CD4-positive, alpha-beta memory T cell (primary cell): ENCODE measurements around the gene PDE3B. TPM values are rescaled to one million over a fixed set of nuclear protein-coding genes. Genes with fewer than 3 reads are reported as not detected.
"Not testable (repeated sequence)": the region's sequence is repeated elsewhere in the genome, so short reads cannot be mapped to it uniquely, and the experiment has no call there.

ENCODE experiments used
- CTCF ChIA-PET: fragments of 350-600 bp; sonication (Branson Sonifier 250); formaldehyde crosslinking; loops from one replicate; lab custom pipeline; 2021; ENCODE audit warnings: inconsistent platforms; ENCODE audit not compliant: partially characterized antibody; lab: Charles Lee
- POLR2A ChIA-PET: fragments of 350-600 bp; sonication (Branson Sonifier 250); formaldehyde crosslinking; loops from one replicate; lab custom pipeline; 2021; ENCODE audit not compliant: partially characterized antibody; lab: Charles Lee
- DNase-seq, 5 donors: peaks; one replicate each; pipeline versions ENCODE4 v3.0.0 to v3.0.0-alpha.2; 2020 to 2022; ENCODE audit warnings: mixed read lengths in 1 of 5
- H3K27ac ChIP-seq: one replicate; pipeline ENCODE4 v1.7.0; 2013; ENCODE audit warnings: low read depth, low read length
- H3K27me3 ChIP-seq: 2 replicates; pipeline ENCODE4 v1.7.0; 2013; ENCODE audit warnings: mild to moderate bottlenecking, low read length, moderate library complexity; ENCODE audit not compliant: insufficient read depth
- H3K36me3 ChIP-seq: 2 replicates; pipeline ENCODE4 v1.7.0; 2013; ENCODE audit warnings: mild to moderate bottlenecking, low read length, moderate library complexity; ENCODE audit not compliant: insufficient read depth
- H3K4me1 ChIP-seq: 2 replicates; pipeline ENCODE4 v1.7.0; 2013; ENCODE audit warnings: mild to moderate bottlenecking, low read length, moderate library complexity; ENCODE audit not compliant: insufficient read depth
- H3K4me3 ChIP-seq, 2 donors: one replicate each; pipeline ENCODE4 v1.7.0; 2013; ENCODE audit warnings: low read length in 2 of 2, mild to moderate bottlenecking in 1 of 2
- H3K9me3 ChIP-seq, 2 donors: one replicate each; pipeline ENCODE4 v1.7.0; 2013; ENCODE audit warnings: low read length in 2 of 2, control low read depth in 1 of 2; ENCODE audit not compliant: control insufficient read depth in 1 of 2
- H3K27ac Mint-ChIP-seq, 7 donors: one replicate each; pipeline ENCODE4 v1.8.0; 2020 to 2021; ENCODE audit warnings: mixed read lengths in 7 of 7, mild to moderate bottlenecking in 6 of 7, inconsistent platforms in 3 of 7, moderate library complexity in 3 of 7
- H3K27me3 Mint-ChIP-seq, 2 donors: one replicate each; pipeline ENCODE4 v1.8.0; 2020 to 2021; ENCODE audit warnings: mixed read lengths in 2 of 2
- H3K36me3 Mint-ChIP-seq, 2 donors: one replicate each; pipeline ENCODE4 v1.8.0; 2020 to 2021; ENCODE audit warnings: mixed read lengths in 2 of 2, inconsistent platforms in 1 of 2, mild to moderate bottlenecking in 1 of 2
- H3K4me1 Mint-ChIP-seq, 4 donors: one replicate each; pipeline ENCODE4 v1.8.0; 2020 to 2021; ENCODE audit warnings: mixed read lengths in 4 of 4, mild to moderate bottlenecking in 1 of 4
- H3K4me3 Mint-ChIP-seq, 8 donors: one replicate each; pipeline ENCODE4 v1.8.0; 2020 to 2021; ENCODE audit warnings: mixed read lengths in 8 of 8, mild to moderate bottlenecking in 7 of 8, moderate library complexity in 6 of 8, inconsistent platforms in 3 of 8
- H3K9me3 Mint-ChIP-seq, 8 donors: one replicate each; pipeline ENCODE4 v1.8.0; 2020 to 2021; ENCODE audit warnings: mixed read lengths in 8 of 8, mild to moderate bottlenecking in 5 of 8, inconsistent platforms in 3 of 8, moderate library complexity in 1 of 8
- intact Hi-C: fragments of 100-400 bp; cut with micrococcal nuclease; formaldehyde crosslinking; loops from one replicate; pipeline ENCODE4 v1.15.1; 2023
- polyA plus RNA-seq, 2 donors: library from polyadenylated mRNA; unstranded; fragments of 300-500 nt; fragmentation: Illumina TruSeq; gene quantifications; one replicate each; pipeline ENCODE4 v1.2.3, GENCODE V29; 2021
- total RNA-seq, 2 experiments: library from RNA; stranded (reverse); gene quantifications; one replicate each; pipeline ENCODE4 v1.2.3, GENCODE V29; 2021

The PDE3B gene
- total and polyA plus RNA-seq, 4 experiments from 2014 or later, result 34.1 to 222 (median 131) TPM

GRCh38 chr11:14774721-14775120 is 131.1 kb downstream of the PDE3B start:
- Histone ChIP-seq H3K27me3 (no peaks in the 10 kb centered on the region), H3K9me3 (no peaks in the 10 kb centered on the region), H3K4me3 (no peak overlapping the region), H3K27ac (no peak overlapping the region), H3K4me1 (peaks cover 11% of the 10 kb centered on the region), H3K36me3 (no peaks in the 10 kb centered on the region)
- H3K4me1 Mint-ChIP-seq, result peaks cover 16 to 36% (median 27%) of the 10 kb centered on the region in 4 donors
- peak overlapping the region in 2 of 7 donors; percentile 81 to 87 for H3K27ac Mint-ChIP-seq
- intact Hi-C loops, result no loop called here
- H3K9me3 Mint-ChIP-seq, result peaks cover 0 to 3% (median 0%) of the 10 kb centered on the region in 8 donors
- ChIA-PET POLR2A (interaction anchor here (1.5 to 1.7 kb wide), 2 partner anchors 9 to 131 kb away, joined by 5 to 6 read pairs; partner anchors contain the start of gene PDE3B), CTCF (interaction anchor here (2.2 to 2.9 kb wide), 2 partner anchors 10 to 130 kb away, joined by 9 read pairs; no protein-coding TSS in a partner anchor)
- H3K36me3 Mint-ChIP-seq, result peaks cover 11 to 18% of the 10 kb centered on the region in 2 donors
- no peaks in the 10 kb centered on the region for H3K27me3 Mint-ChIP-seq
- no peak for DNase-seq
- H3K4me3 Mint-ChIP-seq, result no peak overlapping the region

- H3K4me1 ChIP-seq, result peaks cover 3% of the 10 kb centered on the region
- no peaks in the 10 kb centered on the region for H3K9me3 ChIP-seq
- Mint-ChIP-seq H3K9me3 (peaks cover 0 to 3% (median 0%) of the 10 kb centered on the region in 8 donors), H3K27me3 (no peaks in the 10 kb centered on the region), H3K4me3 (no peak overlapping the region), H3K27ac (peak overlapping the region in 2 of 7 donors; percentile 7 to 60), H3K36me3 (peaks cover 11 to 20% of the 10 kb centered on the region in 2 donors), H3K4me1 (peaks cover 11 to 28% (median 20%) of the 10 kb centered on the region in 4 donors)
- POLR2A ChIA-PET, result interaction anchor here (1.7 kb wide), 1 partner anchor 10 kb away, joined by 5 read pairs; no protein-coding TSS in a partner anchor
- no peaks in the 10 kb centered on the region for H3K27me3 ChIP-seq
- no peak overlapping the region for H3K4me3 ChIP-seq
- CTCF ChIA-PET, result interaction anchor here (0.9 kb wide), 1 partner anchor 14 kb away, joined by 3 read pairs; no protein-coding TSS in a partner anchor
- H3K27ac ChIP-seq, result no peak overlapping the region
- DNase-seq, result no peak
- no peaks in the 10 kb centered on the region for H3K36me3 ChIP-seq
- intact Hi-C loops, result no loop called here
Observed at GRCh38 chr11:14775897-14776296, 132.3 kb downstream of the PDE3B start.

- POLR2A ChIA-PET, intact Hi-C loops: not testable (repeated sequence)
Observed at GRCh38 chr11:14778460-14778859, 134.9 kb downstream of the PDE3B start.

GRCh38 chr11:14783788-14784187 is 140.2 kb downstream of the PDE3B start:
- H3K27me3 ChIP-seq, result no peaks in the 10 kb centered on the region
- H3K4me3 ChIP-seq, result no peak overlapping the region
- intact Hi-C loops, result no loop called here
- H3K27me3 Mint-ChIP-seq, result no peaks in the 10 kb centered on the region
- DNase-seq, result no peak
- ChIA-PET POLR2A (no interaction called here), CTCF (no interaction called here)
- H3K4me1 ChIP-seq, result peaks cover 7% of the 10 kb centered on the region
- H3K9me3 ChIP-seq, result no peaks in the 10 kb centered on the region
- H3K4me3 Mint-ChIP-seq, result peak overlapping the region in 4 of 8 donors; percentile 4 to 57 (median 52)
- no peaks in the 10 kb centered on the region for H3K36me3 ChIP-seq
- H3K27ac ChIP-seq, result no peak overlapping the region
- peaks cover 0 to 4% (median 0%) of the 10 kb centered on the region in 8 donors for H3K9me3 Mint-ChIP-seq
- peaks cover 7 to 15% of the 10 kb centered on the region in 2 donors for H3K36me3 Mint-ChIP-seq
- H3K27ac Mint-ChIP-seq, result peak overlapping the region; percentile 23 to 87 (median 74)
- peaks cover 6 to 25% (median 20%) of the 10 kb centered on the region in 4 donors for H3K4me1 Mint-ChIP-seq

More at GRCh38 chr11:14778460-14778859, 134.9 kb downstream of the PDE3B start:
- H3K36me3 ChIP-seq, CTCF ChIA-PET, H3K4me1 ChIP-seq, H3K27ac ChIP-seq, DNase-seq, H3K4me3 ChIP-seq, H3K4me3 Mint-ChIP-seq, H3K9me3 Mint-ChIP-seq, H3K9me3 ChIP-seq, H3K27me3 Mint-ChIP-seq, H3K27me3 ChIP-seq: not testable (repeated sequence)
- Mint-ChIP-seq H3K27ac (peak overlapping the region in 1 of 7 donors; percentile 35), H3K4me1 (peaks cover 11 to 34% (median 25%) of the 10 kb centered on the region in 4 donors), H3K36me3 (peaks cover 13 to 27% of the 10 kb centered on the region in 2 donors)

- CTCF ChIA-PET, result no interaction called here
- peaks cover 8 to 12% of the 10 kb centered on the region in 2 donors for H3K36me3 Mint-ChIP-seq
Observed at GRCh38 chr11:14784230-14784629, 140.6 kb downstream of the PDE3B start.

GRCh38 chr11:14789879-14790484 is 146.4 kb downstream of the PDE3B start:
- H3K27ac Mint-ChIP-seq, result peak overlapping the region in 4 of 7 donors; percentile 30 to 57 (median 45)
- no peaks in the 10 kb centered on the region for H3K27me3 Mint-ChIP-seq
- H3K27ac ChIP-seq, result no peak overlapping the region
- no peaks in the 10 kb centered on the region for H3K36me3 ChIP-seq
- peaks cover 12 to 28% of the 10 kb centered on the region in 2 donors for H3K36me3 Mint-ChIP-seq
- peaks cover 0 to 4% (median 2%) of the 10 kb centered on the region in 4 donors for H3K4me1 Mint-ChIP-seq
- no peaks in the 10 kb centered on the region for H3K4me1 ChIP-seq
- H3K4me3 ChIP-seq, result no peak overlapping the region
- no peaks in the 10 kb centered on the region for H3K9me3 Mint-ChIP-seq
- CTCF ChIA-PET, result interaction anchor here (0.8 to 5.0 kb wide), 11 partner anchors 14 to 285 kb away, joined by 3 to 86 read pairs (median 4); partner anchors contain the start of gene CYP2R1
- no peaks in the 10 kb centered on the region for H3K9me3 ChIP-seq
- DNase-seq, result peak in 4 of 5 donors; percentile 9 to 22 (median 17)
- no peaks in the 10 kb centered on the region for H3K27me3 ChIP-seq
- intact Hi-C loops, result loop anchor here (1.0 kb wide), 3 partner anchors 115 to 285 kb away; no protein-coding TSS in a partner anchor
- POLR2A ChIA-PET, result interaction anchor here (0.8 to 1.5 kb wide), 4 partner anchors 25 to 212 kb away, joined by 3 to 12 read pairs (median 6); no protein-coding TSS in a partner anchor
- no peak overlapping the region for H3K4me3 Mint-ChIP-seq

More at GRCh38 chr11:14784230-14784629, 140.6 kb downstream of the PDE3B start:
- H3K4me1 Mint-ChIP-seq, result peaks cover 6 to 25% (median 18%) of the 10 kb centered on the region in 4 donors
- DNase-seq, result no peak
- H3K27me3 Mint-ChIP-seq, result no peaks in the 10 kb centered on the region
- peak overlapping the region in 4 of 8 donors; percentile 4 to 57 (median 52) for H3K4me3 Mint-ChIP-seq
- intact Hi-C loops, result no loop called here
- peak overlapping the region in 6 of 7 donors; percentile 34 to 87 (median 76) for H3K27ac Mint-ChIP-seq
- Histone ChIP-seq H3K36me3 (no peaks in the 10 kb centered on the region), H3K4me1 (peaks cover 7% of the 10 kb centered on the region), H3K9me3 (no peaks in the 10 kb centered on the region), H3K27ac (no peak overlapping the region), H3K4me3 (no peak overlapping the region), H3K27me3 (no peaks in the 10 kb centered on the region)
- H3K9me3 Mint-ChIP-seq, result peaks cover 0 to 4% (median 0%) of the 10 kb centered on the region in 8 donors
- POLR2A ChIA-PET, result no interaction called here

GRCh38 chr11:14793546-14793945 is 149.9 kb downstream of the PDE3B start:
- H3K27me3 ChIP-seq, result no peaks in the 10 kb centered on the region
- H3K27ac Mint-ChIP-seq, result peak overlapping the region in 1 of 7 donors; percentile 13
- intact Hi-C loops, result no loop called here
- no peaks in the 10 kb centered on the region for H3K36me3 ChIP-seq
- no peak overlapping the region for H3K27ac ChIP-seq
- no peaks in the 10 kb centered on the region for H3K9me3 ChIP-seq
- H3K4me3 Mint-ChIP-seq, result no peak overlapping the region
- no peak overlapping the region for H3K4me3 ChIP-seq
- H3K4me1 ChIP-seq, result no peaks in the 10 kb centered on the region
- ChIA-PET CTCF (interaction anchor here (2.8 kb wide), 1 partner anchor 114 kb away, joined by 12 read pairs; no protein-coding TSS in a partner anchor), POLR2A (interaction anchor here (0.6 kb wide), 1 partner anchor 168 kb away, joined by 3 read pairs; no protein-coding TSS in a partner anchor)
- H3K36me3 Mint-ChIP-seq, result peaks cover 43 to 59% of the 10 kb centered on the region in 2 donors
- H3K27me3 Mint-ChIP-seq, result no peaks in the 10 kb centered on the region
- peaks cover 5 to 28% (median 23%) of the 10 kb centered on the region in 4 donors for H3K4me1 Mint-ChIP-seq
- peaks cover 0 to 7% (median 0%) of the 10 kb centered on the region in 8 donors for H3K9me3 Mint-ChIP-seq
- no peak for DNase-seq
